ENCODE measurements around the gene PDE10A.

Gene PDE10A

DNA sequence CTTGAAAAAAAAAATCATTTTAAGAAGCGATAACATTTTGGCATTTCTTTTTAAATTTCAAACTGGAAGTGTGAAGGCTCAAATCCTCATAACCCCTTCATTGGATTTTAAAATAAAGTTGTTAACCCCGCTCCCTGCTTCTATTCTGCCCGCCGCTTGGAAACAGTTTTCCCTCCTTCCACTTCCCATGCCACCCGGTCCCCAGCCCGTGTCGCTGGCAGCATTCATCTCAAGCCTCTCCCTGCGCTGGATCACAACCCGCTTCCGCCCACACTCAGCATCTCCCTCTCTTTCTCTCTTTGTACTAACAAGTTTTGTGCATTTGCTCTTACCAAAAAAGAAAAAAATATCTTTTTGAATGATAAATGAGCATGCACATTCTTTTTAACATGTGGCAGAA is 15.4 kb upstream of the PDE10A start:
- DNase-seq (ENCODE audit: low spot score) = peak; percentile 39

DNA sequence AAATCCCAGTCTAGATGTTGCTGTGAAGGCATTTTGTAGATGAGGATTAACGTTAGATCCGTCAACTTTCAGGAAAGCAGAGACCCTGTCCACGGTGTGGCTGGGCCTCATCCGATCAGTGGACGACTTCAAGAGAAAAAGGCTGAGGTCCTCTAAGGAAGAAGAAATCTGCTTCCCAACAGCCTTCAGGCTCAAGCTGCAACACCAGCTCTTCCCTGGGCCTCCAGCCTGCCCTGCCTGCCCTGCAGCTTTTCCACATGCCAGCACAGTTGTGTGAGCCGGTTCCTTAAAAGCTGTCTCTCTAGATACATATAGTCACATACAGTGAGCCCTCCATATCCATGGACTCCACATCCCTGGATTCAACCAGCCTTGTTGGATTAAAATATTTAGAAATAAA is 14.1 kb upstream of the PDE10A start:
- DNase-seq (ENCODE audit: low spot score) = no peak

DNA sequence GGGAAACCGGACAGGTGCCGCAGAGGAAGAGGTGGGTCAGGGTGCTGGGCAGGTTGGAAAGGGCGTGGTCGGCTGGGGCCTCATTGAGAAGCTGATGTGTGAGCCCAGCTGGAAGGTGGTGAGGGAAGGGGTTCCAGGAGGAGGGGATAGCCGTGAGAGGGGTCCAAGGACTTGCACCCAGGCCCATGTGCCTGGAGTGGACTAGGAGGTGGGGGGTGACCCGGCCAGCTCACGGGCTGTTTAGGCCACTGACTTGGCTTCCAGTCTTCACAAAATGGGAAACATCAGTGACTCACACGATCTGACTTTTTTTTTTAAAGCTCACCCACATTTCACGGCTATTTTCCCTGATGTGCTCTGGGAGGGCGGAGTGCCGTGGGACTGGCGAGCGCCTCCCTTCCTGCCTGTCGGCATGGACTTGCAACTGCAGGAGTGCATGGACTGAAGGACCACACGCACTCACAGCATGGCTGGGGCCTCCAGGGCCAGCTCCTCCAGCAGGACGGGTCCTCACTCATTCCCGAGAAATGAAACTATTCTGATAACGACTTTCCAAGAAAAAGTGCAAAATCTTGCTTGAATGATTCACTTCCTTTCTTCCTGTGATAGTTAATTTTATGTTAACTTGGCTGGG is 13.5 kb upstream of the PDE10A start:
- DNase-seq (ENCODE audit: low spot score) = no peak

DNA sequence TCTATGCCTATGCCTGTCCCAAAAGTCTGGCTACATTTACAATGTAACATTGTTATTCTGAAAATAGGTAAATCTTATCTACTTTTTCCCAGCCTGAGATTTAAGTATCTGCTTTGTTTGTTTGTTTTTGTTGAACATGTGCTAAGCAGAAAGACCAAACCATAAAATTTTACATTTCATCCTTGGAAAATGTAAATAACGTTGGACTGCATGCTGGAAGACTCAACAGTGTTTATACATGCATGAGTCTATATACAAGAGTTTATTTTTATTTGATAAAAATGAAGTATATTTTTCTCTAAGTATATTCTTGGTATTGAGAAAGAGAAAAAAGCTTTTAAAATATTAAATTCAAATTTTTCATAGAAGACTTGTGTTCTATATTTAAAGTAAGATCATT is 12.1 kb upstream of the PDE10A start:
- DNase-seq (ENCODE audit: low spot score) = no peak

DNA sequence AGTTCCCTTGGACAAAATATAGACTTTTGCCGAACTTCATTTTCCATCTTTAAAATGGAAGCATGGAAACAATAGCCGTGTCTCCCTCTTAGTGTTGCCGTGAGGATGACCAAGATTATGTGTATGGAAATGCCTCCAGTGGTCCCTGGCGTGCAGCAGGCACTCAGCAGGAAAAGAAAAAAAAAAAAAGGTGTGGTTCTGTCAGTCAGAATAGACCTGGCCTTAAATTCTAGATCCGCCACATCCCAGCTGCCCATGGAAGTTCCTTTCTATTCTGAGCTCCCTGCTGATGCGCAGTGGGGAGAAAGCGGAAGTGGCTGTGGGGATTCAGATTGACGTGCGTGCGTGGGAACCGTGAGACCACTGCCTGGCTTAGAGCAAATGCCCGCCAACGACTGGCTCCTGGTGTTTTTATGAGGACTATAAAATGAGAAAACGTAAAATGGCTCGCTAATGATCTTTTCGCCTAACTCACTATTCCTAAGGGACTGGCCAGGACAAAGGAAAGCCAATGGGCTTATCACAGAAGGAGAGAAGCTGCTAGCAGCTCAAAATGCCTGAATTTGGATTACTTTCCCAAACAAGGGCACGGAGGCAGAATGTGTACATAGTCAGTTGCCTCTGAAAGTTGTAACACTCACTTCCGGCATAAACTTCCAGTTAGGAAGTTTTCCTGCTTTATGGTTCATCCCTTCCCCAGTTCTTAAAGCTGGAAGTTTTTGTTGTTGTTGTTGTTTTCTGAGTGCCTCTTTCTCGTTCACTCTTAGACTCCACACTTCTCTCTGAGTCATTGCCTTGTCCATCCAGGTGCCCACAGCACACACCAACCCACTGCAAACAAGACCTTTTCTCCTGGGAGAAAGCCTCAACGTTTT is 11.4 kb upstream of the PDE10A start:
- no peak for DNase-seq (ENCODE audit: low spot score)

DNA sequence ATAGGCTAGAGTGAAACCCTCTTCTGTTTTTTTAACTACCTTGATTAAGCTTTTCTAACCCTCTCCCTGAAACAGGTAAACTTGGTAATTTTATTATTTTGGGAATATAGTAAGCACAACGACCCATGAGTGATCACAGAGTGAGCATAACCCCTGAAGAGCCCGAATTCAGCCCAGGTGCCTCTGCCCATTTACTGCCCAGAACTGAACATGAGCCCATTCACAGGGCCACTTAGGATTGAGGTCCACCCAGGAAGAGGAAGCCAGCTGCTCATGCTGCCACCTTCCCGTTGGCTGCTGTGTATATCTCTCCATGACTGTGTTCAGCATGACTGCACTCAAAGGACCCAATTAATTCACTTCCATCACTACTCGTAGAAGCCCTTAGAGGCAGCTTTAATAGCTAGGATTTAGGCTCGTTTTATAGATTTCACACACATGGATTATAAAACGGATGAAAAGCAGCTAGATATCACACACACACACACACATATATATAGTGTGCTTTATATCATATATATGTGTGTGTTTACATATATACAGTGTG is 8.3 kb upstream of the PDE10A start:
- no peak for DNase-seq (ENCODE audit: low spot score)

DNA sequence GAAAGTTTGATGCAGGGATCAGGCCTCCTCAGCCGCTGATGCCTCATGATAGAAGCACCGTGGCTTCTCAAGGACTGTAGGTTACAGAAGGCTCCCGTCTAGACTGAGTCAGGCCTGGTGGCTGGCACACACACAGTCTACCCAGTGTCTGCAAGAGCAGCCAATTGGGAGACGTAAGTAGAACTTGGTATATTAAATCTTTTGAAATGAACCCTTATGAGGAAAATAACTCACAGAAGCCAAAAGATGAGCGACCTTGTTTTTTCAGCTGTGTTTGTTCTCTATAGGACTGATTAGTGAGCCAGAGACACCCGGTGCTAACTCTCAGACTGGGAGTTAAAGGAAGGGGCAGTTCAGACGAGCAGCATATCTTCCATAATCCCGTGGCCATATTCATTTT is 5.9 kb upstream of the PDE10A start:
- no peak for DNase-seq (ENCODE audit: low spot score)

DNA sequence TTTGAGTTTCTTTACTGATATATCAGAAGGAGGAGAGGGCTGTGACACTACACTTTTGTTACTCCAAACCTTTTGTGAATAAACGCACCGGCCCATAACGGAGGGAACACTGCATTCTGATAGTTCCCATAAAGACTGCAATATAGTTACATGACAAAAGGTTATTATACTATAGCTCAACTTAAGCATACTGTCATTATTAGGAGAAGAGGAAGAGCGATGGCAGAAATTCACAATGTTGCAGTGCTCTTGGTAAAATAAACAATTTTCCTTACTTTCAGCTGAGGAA is 2.3 kb upstream of the PDE10A start:
- DNase-seq (ENCODE audit: low spot score) = no peak

DNA sequence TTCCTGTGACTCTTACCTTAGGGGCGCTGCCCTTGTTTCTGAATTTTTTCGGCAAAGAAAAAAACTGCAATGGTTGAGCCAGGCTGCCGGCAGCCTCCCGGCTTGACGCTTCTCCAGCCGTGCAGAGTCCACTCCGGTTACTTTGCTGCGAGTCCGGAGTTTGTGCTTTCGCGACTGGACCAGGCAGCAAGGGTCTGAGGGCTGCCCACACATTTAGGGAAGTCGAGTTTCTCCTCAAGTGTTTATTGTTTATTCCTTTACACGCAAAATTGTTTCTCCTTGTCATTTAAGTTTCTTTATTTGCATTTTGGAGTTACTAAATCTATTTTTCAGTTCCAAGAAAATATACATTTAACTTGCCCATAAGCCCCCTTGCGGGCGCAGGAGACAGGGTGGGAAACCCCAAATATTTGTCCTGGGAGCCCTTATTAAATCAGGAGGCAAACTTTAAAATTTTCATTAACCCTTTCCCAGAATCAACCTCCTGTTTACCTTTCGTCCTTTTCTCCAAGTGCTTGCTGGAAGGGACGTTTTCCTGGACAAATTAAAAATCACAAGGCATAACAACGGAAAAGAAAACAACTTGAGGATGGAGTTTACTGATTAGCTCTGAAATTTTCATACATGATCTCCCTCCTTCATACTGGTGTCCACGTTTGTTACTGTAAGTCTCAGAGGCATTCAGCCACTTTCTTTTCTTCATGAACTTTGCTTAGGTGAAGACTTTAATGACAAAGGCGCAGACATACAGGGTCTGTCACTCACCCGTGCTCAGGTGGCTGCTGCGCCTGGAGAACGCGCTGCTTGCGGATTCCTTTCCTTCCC is 1.7 kb upstream of the PDE10A start:
- no peak for DNase-seq (ENCODE audit: low spot score)

DNA sequence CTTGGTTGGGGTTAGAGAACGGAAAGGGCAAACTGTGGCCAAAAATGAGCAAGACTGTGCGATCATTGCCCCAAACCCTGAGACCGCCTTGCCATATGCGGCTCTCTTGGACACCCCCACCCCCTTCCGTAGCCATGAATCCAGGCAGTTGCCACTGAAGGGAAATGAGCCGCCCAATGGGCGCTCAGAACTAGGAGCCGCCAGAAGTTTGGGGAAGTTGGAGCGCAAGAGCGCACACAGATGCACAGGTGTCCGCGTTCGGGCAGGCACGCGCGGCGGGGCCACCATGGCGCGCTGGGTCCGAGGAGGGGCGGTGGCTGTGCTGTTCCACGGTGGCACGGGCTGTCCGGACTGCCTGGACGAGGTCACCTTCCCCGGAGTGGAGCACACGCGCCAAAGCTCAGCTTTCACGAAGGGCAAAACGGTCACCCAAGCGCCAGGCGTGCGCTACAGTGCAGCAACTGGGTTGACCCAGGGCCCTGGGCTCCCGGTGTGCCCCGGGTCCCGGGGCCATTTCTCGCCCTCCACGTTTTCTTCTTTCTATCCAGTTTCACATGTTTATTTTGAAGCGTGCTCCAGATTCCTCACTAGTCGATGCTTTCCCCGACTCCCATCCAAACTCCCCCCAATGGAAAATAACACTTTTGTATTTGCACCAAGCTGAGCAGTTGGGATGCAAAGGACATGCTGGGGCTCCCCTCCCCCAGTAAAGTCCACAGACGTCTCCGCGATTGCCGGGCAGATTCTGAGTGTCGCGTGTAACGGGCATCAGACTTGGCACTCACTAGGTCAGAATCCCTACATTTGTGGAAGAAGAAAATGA is 906 bp upstream of the PDE10A start:
- no peak for DNase-seq (ENCODE audit: low spot score)

DNA sequence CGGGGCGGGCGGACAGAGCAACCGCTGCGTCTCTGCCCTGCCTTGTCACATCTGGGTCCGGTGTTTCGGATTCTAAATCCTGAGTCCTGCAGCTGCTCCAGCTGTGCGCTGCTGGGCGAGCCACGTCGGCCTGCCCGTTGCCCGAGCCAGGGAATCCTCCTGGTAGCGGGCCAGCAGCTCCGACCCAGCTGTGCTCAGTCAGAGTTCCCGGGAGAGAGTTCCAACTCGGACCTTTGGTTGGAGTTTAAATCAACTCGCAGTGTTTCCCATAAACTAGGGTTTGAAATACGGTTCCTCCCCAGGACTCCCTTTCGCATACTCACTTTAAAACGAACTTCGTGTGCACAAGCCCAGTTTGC is 315 bp upstream of the PDE10A start:
- DNase-seq (ENCODE audit: low spot score) = no peak

DNA sequence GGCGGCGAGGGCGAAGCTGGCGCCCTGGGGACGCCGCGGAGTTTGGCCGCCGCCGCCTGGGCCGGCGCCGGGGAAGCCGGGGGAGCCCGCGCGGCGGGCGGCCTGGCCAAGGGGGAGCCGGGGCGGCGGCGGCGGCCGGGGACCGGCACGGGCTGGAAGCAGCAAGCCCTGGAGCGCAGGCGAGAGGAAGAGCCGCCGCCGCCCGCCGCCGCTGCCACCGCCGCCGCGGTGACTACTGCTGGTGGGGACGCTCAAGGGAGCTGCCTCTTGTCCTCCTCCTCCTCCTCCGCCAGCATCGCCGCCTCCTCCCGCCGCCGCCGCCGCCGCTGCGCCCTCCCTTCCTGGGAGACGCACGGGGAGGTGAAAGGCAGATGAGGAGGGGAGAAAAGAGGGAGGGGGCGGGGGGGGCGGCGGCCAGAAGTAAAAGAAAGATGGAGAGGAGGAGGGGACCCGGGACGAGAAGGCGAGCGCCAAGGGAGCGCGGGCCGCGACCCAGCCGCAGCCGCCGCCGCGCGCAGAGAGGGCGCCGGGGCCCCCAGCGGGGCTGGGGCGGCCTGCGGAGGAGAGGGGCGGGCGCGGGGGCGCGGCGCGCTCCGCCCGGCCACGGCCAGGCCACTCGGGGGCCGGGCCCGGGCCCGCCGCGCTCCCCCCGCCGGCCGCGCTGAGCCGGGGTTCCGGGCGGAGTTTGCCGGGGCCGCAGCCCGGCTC is 846 bp downstream of the PDE10A start:
- peak; percentile 37 for DNase-seq (ENCODE audit: low spot score)

DNA sequence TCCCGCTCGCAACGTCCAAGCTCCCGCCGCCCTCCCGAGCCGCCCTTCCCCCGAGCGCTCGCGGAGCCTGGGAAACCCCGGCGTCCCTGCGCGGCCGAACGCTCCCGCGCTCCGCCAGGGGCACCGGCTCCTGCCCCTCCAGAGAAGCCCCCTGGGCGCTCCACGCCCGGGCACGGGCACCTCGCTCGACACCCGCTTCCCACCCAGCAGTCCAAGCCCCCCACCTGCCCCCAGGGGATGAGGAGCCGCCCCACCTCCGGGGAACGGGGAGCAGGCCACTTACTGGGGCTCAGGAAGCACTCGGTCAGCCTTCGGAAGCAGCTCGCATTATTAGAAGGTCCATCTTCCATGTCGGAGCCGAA is 1.4 kb downstream of the PDE10A start:
- DNase-seq (ENCODE audit: low spot score) = no peak

DNA sequence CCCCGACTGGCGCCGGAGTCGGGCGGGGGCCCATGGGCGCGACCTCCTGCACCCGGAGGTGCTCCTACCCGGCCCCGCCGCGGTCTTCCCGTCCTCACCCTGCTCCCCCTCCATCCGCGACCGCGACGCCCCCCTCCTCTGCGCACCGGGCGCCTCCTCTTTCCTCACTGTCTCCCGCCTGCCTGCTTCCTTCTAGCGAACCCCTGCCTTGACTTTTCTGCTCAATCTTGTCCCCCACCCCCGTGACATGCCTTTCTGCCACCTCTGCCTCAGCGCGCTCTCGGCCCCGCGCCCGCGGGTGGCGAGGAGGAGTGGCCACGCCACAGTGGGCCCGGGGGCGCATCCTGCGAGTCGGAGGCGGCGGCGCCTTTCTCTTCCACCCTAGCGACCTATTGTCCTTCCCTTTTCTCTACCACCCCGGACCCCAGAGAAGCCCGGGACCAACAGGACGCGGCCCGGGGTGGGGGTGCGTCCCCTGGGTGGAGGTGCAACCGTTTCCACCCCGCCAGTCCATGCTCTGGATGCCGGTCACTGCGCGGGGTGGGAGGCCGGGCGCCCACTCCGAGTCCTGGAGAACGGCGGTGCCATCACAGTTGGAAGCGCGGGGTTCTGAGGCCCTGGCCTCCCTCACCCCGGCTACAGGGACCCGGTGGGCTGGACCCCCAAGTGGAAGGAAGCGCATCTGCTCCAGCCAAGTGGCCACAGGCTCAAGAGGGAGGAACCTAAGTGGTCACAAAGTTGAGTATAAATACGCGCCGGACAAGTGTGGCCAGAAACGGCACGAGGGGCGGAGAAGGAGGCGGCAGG is 2.0 kb downstream of the PDE10A start:
- DNase-seq (ENCODE audit: low spot score) = no peak

DNA sequence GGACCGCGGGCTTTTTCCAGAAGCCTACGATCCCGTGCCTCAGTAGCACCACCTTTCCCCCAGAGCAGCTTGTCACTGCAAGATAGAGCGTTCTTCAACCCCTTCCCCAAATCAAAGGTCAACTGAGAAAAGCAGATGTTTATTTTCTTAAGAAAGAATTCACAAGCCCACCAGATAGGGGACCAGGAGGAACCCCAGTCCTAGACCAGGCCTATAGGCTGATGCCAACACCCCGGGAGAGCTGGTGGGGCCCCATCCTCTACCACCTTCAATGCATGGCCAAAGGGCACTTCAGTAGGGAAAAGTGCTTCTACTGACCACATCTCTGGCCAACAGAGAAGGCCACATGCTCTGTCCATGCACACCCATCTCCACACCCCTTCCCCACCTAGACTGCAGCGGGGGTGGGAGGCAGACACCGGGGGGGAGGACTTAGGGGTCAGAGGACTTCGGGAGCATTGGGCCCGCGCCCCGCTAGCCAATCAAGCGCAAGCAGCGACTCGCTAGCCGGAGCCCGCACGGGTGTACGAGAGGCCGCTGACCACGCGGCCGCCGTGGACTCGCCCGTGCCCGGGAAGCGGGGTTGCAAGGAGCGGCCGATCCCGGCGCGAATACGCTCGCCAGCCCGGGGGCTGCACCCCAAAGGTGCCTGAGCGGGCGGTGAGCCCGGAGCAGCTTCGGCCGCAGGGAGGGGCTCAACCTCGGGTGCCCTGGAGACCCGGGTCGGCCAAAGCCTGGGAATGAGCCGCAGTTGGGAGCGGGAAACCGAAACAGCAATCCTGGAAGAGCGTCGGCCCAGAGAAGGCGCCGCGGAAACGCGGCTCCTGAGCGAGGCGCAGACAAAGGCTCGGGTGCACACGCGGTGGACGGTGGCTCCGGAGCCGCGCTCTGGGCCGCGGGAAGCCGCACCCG is 2.8 kb downstream of the PDE10A start:
- no peak for DNase-seq (ENCODE audit: low spot score)

DNA sequence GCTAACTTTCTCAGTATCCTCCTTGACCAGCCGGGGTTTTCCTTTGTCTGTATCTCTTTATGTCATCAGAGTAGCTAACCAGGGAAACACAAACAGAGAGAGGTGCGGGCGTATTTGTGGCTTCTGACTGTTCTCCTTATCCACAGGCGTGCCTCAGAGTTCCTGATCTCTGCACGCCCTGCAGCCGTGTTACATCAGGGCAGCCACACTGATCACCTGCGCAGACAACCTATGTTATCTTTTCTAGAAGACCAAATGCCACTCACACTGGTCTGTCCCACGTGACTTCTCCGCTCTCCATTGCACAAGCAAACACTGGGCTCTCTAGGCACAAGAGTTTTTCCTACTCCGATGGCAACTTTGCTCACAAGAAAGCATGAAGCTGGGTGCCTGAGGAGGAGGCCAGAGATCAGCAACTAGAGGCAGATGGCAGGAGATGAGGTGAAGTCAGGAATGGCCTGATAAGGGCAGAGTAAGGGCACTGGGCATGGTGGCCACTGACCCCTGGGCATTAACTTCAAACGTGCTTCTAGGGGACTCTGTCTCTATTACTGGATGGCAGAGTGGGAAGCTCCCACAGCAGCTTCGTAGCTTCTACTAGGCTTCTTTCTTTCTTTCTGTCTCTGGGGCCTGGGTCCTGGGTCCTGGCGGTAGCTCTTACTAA is 4.5 kb downstream of the PDE10A start:
- DNase-seq (ENCODE audit: low spot score) = no peak

DNA sequence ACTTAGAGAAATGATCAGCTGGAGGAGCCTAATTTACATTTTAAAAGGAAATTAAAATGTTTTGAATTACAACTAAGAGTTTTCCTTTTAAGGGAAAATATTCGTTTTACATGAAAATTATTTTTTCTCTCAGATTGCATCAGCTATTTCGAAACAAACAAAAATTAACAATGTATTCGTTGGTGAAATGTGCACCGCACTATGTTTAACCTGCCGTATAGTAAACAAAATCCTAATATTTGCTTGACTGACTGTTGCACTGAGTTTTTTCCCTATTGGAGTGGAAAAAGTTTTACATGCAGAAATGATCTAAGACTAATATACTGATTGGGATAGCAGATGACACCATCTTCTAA is 5.7 kb downstream of the PDE10A start:
- no peak for DNase-seq (ENCODE audit: low spot score)

DNA sequence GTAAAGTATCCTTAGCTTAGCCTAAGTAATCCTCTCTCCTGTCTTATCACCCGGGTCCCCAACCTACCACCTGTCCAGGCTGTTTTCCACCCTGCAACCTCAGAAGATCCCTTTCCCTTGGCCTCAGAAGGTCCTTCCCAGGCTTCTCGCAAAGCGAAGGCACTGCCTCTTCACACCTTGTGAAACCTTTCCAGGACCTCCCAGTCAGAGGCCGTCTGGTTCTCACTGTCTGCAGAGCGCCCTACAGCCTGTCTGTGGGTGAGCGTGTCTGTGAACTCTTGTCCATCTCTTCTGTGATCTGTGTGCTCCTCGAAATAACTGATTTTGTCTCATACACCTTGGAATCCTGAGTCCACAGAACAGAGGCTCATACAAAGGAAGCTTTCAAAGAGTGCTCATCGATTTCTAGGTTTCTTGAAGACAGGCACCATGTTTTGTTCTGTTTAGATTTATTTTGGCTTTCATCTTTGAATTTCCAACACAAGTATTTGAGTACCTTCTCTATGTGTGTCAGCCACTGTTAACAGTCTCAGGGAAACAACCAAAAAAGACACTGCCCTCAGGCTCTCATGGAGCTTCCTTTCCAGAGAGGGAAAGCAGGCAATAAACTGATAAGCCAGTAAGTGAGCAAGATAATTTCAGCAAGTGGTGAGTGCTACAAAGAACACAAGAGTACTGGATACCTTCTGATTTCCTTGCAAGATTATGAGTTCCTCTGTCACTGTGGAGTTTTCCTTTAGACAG is 6.3 kb downstream of the PDE10A start:
- DNase-seq (ENCODE audit: low spot score) = no peak
